GM19193 (cell line): ENCODE data around the gene TOP2A.

Experiments used
- POLR2A ChIP-seq: IDR thresholded peaks from 4 replicates; pipeline ENCODE4 v1.6.1; 2011; ENCODE audit not compliant: insufficient read depth, insufficient read length; ENCODE audit errors: extremely low read depth

TOP2A gene

GRCh38 chr17:40417258-40417608 lies 463 bp downstream of the TOP2A start:
- no peak for TF ChIP-seq POLR2A

GRCh38 chr17:40416671-40417070 lies 1.0 kb downstream of the TOP2A start:
- TF ChIP-seq POLR2A = no peak

GRCh38 chr17:40415390-40415789 lies 2.3 kb downstream of the TOP2A start:
- no peak for TF ChIP-seq POLR2A

- no peak for TF ChIP-seq POLR2A
Measured at GRCh38 chr17:40412880-40413279, 4.8 kb downstream of the TOP2A start.

- TF ChIP-seq POLR2A = no peak
Measured at GRCh38 chr17:40411821-40412220, 5.9 kb downstream of the TOP2A start.

GRCh38 chr17:40410082-40410481 lies 7.6 kb downstream of the TOP2A start:
- no peak for TF ChIP-seq POLR2A

GRCh38 chr17:40407460-40407859 lies 10.2 kb downstream of the TOP2A start:
- TF ChIP-seq POLR2A = no peak

GRCh38 chr17:40404003-40404402 lies 13.7 kb downstream of the TOP2A start:
- TF ChIP-seq POLR2A = no peak

- no peak for TF ChIP-seq POLR2A
Measured at GRCh38 chr17:40402668-40403067, 15.0 kb downstream of the TOP2A start.

- no peak for TF ChIP-seq POLR2A
Measured at GRCh38 chr17:40399185-40399584, 18.5 kb downstream of the TOP2A start.

GRCh38 chr17:40382251-40382650 lies 35.4 kb downstream of the TOP2A start:
- TF ChIP-seq POLR2A = no peak

GRCh38 chr17:40378966-40379365 lies 38.7 kb downstream of the TOP2A start:
- TF ChIP-seq POLR2A = no peak

- no peak for TF ChIP-seq POLR2A
Measured at GRCh38 chr17:40377832-40378231, 39.9 kb downstream of the TOP2A start.

GRCh38 chr17:40374821-40375498 lies 42.7 kb downstream of the TOP2A start:
- no peak for TF ChIP-seq POLR2A

- TF ChIP-seq POLR2A = no peak
Measured at GRCh38 chr17:40373999-40374398, 43.7 kb downstream of the TOP2A start.

GRCh38 chr17:40373324-40373723 lies 44.4 kb downstream of the TOP2A start:
- TF ChIP-seq POLR2A = no peak

GRCh38 chr17:40372031-40372430 lies 45.7 kb downstream of the TOP2A start:
- no peak for TF ChIP-seq POLR2A
